ENCODE measurements around the gene GPATCH4. TPM values are rescaled to one million over a fixed set of nuclear protein-coding genes. Genes with fewer than 3 reads are reported as not detected.

The GPATCH4 gene
- total and polyA plus RNA-seq, 8 donors: 9.0 to 24.1 (median 13.2) TPM

- Histone ChIP-seq H3K27me3 (peaks cover 21 to 100% (median 83%) of the 10 kb centered on the region in 3 donors), H3K4me1 (peaks cover 12 to 24% (median 16%) of the 10 kb centered on the region in 4 donors), H3K9me3 (no peaks in the 10 kb centered on the region), H3K4me3 (no peak overlapping the region), H3K27ac (no peak overlapping the region), H3K36me3 (no peaks in the 10 kb centered on the region)
- 55 to 78% (median 63%) methylated on average over 7 of the region's 7 CpGs for WGBS, 5 donors
- no peak for TF ChIP-seq POLR2AphosphoS5 (IDR thresholded peaks at IDR 0.05)
- intact Hi-C loops (cut with DNase I; ENCODE audit: low total_unique reads): no loop called here
- peak in 1 of 2 donors; percentile 29 for DNase-seq
Measured at GRCh38 chr1:156643778-156644092, 42.5 kb upstream of the GPATCH4 start.

GRCh38 chr1:156643049-156643777 is 41.9 kb upstream of the GPATCH4 start:
- Histone ChIP-seq H3K4me1 (peaks cover 12 to 24% (median 16%) of the 10 kb centered on the region in 4 donors), H3K27ac (no peak overlapping the region), H3K36me3 (no peaks in the 10 kb centered on the region), H3K9me3 (no peaks in the 10 kb centered on the region), H3K4me3 (no peak overlapping the region), H3K27me3 (peaks cover 21 to 100% (median 88%) of the 10 kb centered on the region in 3 donors)
- intact Hi-C loops (cut with DNase I; ENCODE audit: low total_unique reads): no loop called here
- no peak for TF ChIP-seq EP300 (IDR thresholded peaks at IDR 0.05)
- TF ChIP-seq POLR2A (IDR thresholded peaks at IDR 0.05): no peak
- TF ChIP-seq POLR2AphosphoS5 (IDR thresholded peaks at IDR 0.05): no peak
- TF ChIP-seq CTCF (IDR thresholded peaks at IDR 0.05): no peak
- 49 to 76% (median 59%) methylated on average over 6 to 7 of the region's 7 CpGs for WGBS, 5 donors
- DNase-seq: no peak

GRCh38 chr1:156642265-156643048 is 41.2 kb upstream of the GPATCH4 start:
- peaks cover 21 to 99% (median 90%) of the 10 kb centered on the region in 3 donors for H3K27me3 ChIP-seq
- 12 to 57% (median 17%) methylated on average over 5 to 40 of the region's 40 CpGs for WGBS, 5 donors
- no peaks in the 10 kb centered on the region for H3K9me3 ChIP-seq
- DNase-seq: no peak
- peak overlapping the region; percentile 34 to 47 (median 40) for H3K4me3 ChIP-seq
- intact Hi-C loops (cut with DNase I; ENCODE audit: low total_unique reads): no loop called here
- H3K36me3 ChIP-seq: no peaks in the 10 kb centered on the region
- peaks cover 12 to 24% (median 16%) of the 10 kb centered on the region in 4 donors for H3K4me1 ChIP-seq
- TF ChIP-seq CTCF (IDR thresholded peaks at IDR 0.05) (no peak), EP300 (IDR thresholded peaks at IDR 0.05) (no peak), POLR2AphosphoS5 (IDR thresholded peaks at IDR 0.05) (no peak), POLR2A (IDR thresholded peaks at IDR 0.05) (no peak)
- H3K27ac ChIP-seq: no peak overlapping the region

- intact Hi-C loops (cut with DNase I; ENCODE audit: low total_unique reads): no loop called here
- Histone ChIP-seq H3K9me3 (no peaks in the 10 kb centered on the region), H3K4me1 (peaks cover 12 to 23% (median 16%) of the 10 kb centered on the region in 4 donors), H3K4me3 (peak within 1 kb of the TSS; percentile 34 to 47 (median 40)), H3K27me3 (peaks cover 20 to 99% (median 87%) of the 10 kb centered on the region in 3 donors), H3K27ac (no peak within 1 kb of the TSS), H3K36me3 (no peaks in the 10 kb centered on the region)
- TF ChIP-seq POLR2AphosphoS5 (IDR thresholded peaks at IDR 0.05) (no peak), CTCF (IDR thresholded peaks at IDR 0.05) (no peak), EP300 (IDR thresholded peaks at IDR 0.05) (no peak), POLR2A (IDR thresholded peaks at IDR 0.05) (no peak)
- peak in 1 of 2 donors; percentile 83 for DNase-seq
- 0 to 3% (median 2%) methylated on average over 18 to 46 of the region's 46 CpGs for WGBS, 5 donors
Measured at GRCh38 chr1:156641761-156642264, 40.5 kb upstream of the GPATCH4 start, which contains the start of gene BCAN. Gene BCAN, plus strand, starts transcription at chr1:156642117. Its CDS starts 3,938 bp downstream, at chr1:156646055.

All from stomach (tissue), 9 donors.